Breast epithelium (tissue), 4 donors: ENCODE measurements around the gene SLC37A4. TPM values are rescaled to one million over a fixed set of nuclear protein-coding genes. Genes with fewer than 3 reads are reported as not detected.

Experiments used
- DNase-seq, 2 donors: peaks; one replicate each; pipeline ENCODE4 v3.0.0-alpha.2; 2019; ENCODE audit warnings: low spot score in 2 of 2
- H3K27ac ChIP-seq, 2 donors: fragments of 200-600 bp; sonication (generic) in 1 of 2; one replicate each; pipeline ENCODE4 v1.5.1; 2016 to 2019; ENCODE audit warnings: mild to moderate bottlenecking in 1 of 2
- H3K27me3 ChIP-seq, 2 donors: fragments of 200-600 bp; sonication (generic) in 1 of 2; one replicate each; pipeline versions ENCODE4 v1.5.1 to v1.6.0; 2017 to 2019; ENCODE audit warnings: control low read depth in 1 of 2, mild to moderate bottlenecking in 1 of 2
- H3K36me3 ChIP-seq: fragments of 200-600 bp; one replicate; pipeline ENCODE4 v1.5.1; 2019
- H3K4me1 ChIP-seq, 2 donors: fragments of 200-600 bp; sonication (generic); one replicate each; pipeline ENCODE4 v1.5.1; 2016 to 2019; ENCODE audit warnings: control low read depth in 1 of 2
- H3K4me3 ChIP-seq, 3 donors: fragments of 200-600 bp; sonication (generic); 1 replicate in 2 of 3; 2 replicates in 1 of 3; pipeline ENCODE4 v1.5.1; 2016 to 2019; ENCODE audit warnings: mild to moderate bottlenecking in 3 of 3, moderate library complexity in 2 of 3
- H3K9me3 ChIP-seq, 2 donors: fragments of 200-600 bp; sonication (generic) in 1 of 2; one replicate each; pipeline ENCODE4 v1.5.1; 2016 to 2019; ENCODE audit warnings: control low read depth in 1 of 2
- POLR2A ChIP-seq: fragments of 450-650 bp; IDR thresholded peaks from one replicate; pipeline ENCODE4 v1.6.1; 2016; ENCODE audit warnings: antibody characterized with exemption, mild to moderate bottlenecking, moderate library complexity
- POLR2AphosphoS5 ChIP-seq, 3 donors: sonication (generic); formaldehyde crosslinking; IDR thresholded peaks; one replicate each; pipeline ENCODE4 v1.6.1; 2017; ENCODE audit warnings: antibody characterized with exemption in 3 of 3
- intact Hi-C: fragments of 100-400 bp; cut with DNase I; formaldehyde crosslinking; loops from one replicate; pipeline ENCODE4 v1.15.1; 2023; ENCODE audit warnings: low total_unique reads
- total RNA-seq, 3 donors: library from RNA; depleted of rRNA; stranded (reverse); fragments of >200 nt; gene quantifications; one replicate each; pipeline ENCODE4 v1.1.0, GENCODE V29; 2016
- TF ChIP-seq, protein P1 (sequence below), 3 donors: fragments of 450-650 bp; IDR thresholded peaks; one replicate each; pipeline ENCODE4 v1.5.1; 2016 to 2017; ENCODE audit warnings: antibody characterized with exemption in 3 of 3, mild to moderate bottlenecking in 3 of 3, moderate library complexity in 3 of 3

The SLC37A4 gene
- total RNA-seq, 3 donors from 2014 or later: 21.8 to 25.9 (median 25.3) TPM

DNA sequence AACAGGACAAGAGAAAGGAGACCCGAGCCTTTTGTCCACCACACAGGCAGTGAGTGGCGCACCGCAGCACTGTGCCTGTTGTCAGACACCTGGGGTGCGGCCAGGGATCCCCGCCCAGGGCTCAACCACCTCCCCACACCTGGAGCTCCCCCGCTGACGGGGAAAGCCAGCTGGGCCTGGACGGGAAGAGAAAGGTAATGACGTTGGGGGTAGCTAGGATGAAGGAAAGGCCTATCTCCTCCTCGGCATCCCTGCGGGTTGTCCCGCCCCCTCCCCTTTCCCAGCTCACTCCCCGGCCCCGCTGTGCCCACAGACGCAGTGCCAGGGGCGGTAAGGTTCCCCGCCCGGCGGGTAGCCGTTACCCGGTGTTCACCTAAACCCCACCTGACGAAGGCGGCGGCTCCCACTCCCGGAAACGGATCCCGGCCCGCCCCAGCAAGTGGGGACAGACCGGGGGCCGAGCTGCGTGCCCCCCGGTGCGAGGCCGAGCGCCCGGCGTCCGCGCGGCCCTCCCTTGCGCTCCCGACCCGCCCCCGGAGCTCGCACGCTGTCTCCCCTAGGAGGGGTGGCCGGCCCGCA lies 25.8 kb upstream of the SLC37A4 start:
- H3K4me3 ChIP-seq: peak overlapping the region; percentile 78 to 96 (median 90)
- TF ChIP-seq POLR2AphosphoS5 (IDR thresholded peaks at IDR 0.05): no peak
- TF ChIP-seq, protein P1, sequence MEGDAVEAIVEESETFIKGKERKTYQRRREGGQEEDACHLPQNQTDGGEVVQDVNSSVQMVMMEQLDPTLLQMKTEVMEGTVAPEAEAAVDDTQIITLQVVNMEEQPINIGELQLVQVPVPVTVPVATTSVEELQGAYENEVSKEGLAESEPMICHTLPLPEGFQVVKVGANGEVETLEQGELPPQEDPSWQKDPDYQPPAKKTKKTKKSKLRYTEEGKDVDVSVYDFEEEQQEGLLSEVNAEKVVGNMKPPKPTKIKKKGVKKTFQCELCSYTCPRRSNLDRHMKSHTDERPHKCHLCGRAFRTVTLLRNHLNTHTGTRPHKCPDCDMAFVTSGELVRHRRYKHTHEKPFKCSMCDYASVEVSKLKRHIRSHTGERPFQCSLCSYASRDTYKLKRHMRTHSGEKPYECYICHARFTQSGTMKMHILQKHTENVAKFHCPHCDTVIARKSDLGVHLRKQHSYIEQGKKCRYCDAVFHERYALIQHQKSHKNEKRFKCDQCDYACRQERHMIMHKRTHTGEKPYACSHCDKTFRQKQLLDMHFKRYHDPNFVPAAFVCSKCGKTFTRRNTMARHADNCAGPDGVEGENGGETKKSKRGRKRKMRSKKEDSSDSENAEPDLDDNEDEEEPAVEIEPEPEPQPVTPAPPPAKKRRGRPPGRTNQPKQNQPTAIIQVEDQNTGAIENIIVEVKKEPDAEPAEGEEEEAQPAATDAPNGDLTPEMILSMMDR (IDR thresholded peaks at IDR 0.05): no peak
- TF ChIP-seq POLR2A: no peak
- H3K36me3 ChIP-seq: no peaks in the 10 kb centered on the region
- no peaks in the 10 kb centered on the region for H3K9me3 ChIP-seq
- peaks cover 7 to 16% of the 10 kb centered on the region in 2 donors for H3K4me1 ChIP-seq
- DNase-seq: peak in 1 of 2 donors; percentile 33
- intact Hi-C loops: no loop called here
- H3K27me3 ChIP-seq: no peaks in the 10 kb centered on the region
- H3K27ac ChIP-seq: peak overlapping the region; percentile 86 to 89

DNA sequence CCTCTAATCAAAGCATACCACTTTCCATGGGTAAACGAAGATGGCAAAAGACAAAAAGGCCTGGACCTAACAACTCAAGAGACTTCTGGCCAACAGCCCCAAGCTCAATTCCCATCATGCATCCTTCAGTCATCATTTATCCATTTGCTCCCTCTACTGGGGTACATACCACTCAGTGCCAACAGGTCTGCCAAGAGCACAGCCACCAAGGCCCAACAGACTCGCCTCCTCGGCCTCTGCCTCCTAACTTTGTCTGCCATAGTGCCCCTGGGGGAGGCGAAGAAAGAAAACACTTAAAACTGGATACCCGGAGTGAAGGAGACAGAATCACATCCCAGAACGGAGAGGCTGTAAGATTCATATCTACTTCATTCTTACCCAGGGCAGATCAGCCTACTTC lies 25.2 kb upstream of the SLC37A4 start:
- intact Hi-C loops: no loop called here
- H3K27me3 ChIP-seq: no peaks in the 10 kb centered on the region
- H3K27ac ChIP-seq: peak overlapping the region; percentile 86 to 89
- no peak for TF ChIP-seq POLR2A
- TF ChIP-seq POLR2AphosphoS5 (IDR thresholded peaks at IDR 0.05): no peak
- TF ChIP-seq, protein P1 (IDR thresholded peaks at IDR 0.05): no peak
- no peaks in the 10 kb centered on the region for H3K36me3 ChIP-seq
- no peaks in the 10 kb centered on the region for H3K9me3 ChIP-seq
- peak overlapping the region; percentile 78 to 96 (median 90) for H3K4me3 ChIP-seq
- H3K4me1 ChIP-seq: peaks cover 7 to 16% of the 10 kb centered on the region in 2 donors
- no peak for DNase-seq

DNA sequence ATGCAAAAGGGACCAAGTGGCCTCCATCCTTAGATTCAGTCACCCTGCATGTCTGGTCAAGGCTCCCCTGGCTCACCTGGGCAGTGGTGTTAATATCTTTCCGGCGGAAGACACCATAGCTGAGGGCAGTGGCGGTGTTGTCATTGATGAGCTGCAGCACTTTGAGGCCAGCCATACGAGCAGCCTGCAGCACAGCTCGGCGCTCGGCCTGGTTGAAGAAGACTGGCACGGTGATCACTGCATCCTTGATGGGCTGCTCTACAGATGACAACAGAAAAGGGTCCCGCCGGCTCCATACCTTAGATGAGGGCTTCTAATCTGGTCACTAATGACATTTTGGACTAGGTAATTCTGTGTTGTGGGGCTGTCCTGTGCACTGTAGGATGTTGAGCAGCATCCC lies 23.7 kb upstream of the SLC37A4 start:
- no peak for DNase-seq
- TF ChIP-seq, protein P1 (IDR thresholded peaks at IDR 0.05): no peak
- TF ChIP-seq POLR2A (no peak), POLR2AphosphoS5 (IDR thresholded peaks at IDR 0.05) (no peak)
- Histone ChIP-seq H3K27me3 (no peaks in the 10 kb centered on the region), H3K36me3 (no peaks in the 10 kb centered on the region), H3K4me1 (peaks cover 7 to 16% of the 10 kb centered on the region in 2 donors), H3K9me3 (no peaks in the 10 kb centered on the region), H3K27ac (no peak overlapping the region), H3K4me3 (no peak overlapping the region)
- intact Hi-C loops: no loop called here

GRCh38 chr11:119052163-119052814 lies 21.6 kb upstream of the SLC37A4 start:
- Histone ChIP-seq H3K4me1 (peaks cover 7 to 8% of the 10 kb centered on the region in 2 donors), H3K9me3 (no peaks in the 10 kb centered on the region), H3K36me3 (peaks cover 11% of the 10 kb centered on the region), H3K27ac (no peak overlapping the region), H3K4me3 (no peak overlapping the region), H3K27me3 (no peaks in the 10 kb centered on the region)
- intact Hi-C loops: no loop called here
- DNase-seq: no peak
- TF ChIP-seq POLR2A (no peak), POLR2AphosphoS5 (IDR thresholded peaks at IDR 0.05) (no peak)
- TF ChIP-seq, protein P1 (IDR thresholded peaks at IDR 0.05): no peak

DNA sequence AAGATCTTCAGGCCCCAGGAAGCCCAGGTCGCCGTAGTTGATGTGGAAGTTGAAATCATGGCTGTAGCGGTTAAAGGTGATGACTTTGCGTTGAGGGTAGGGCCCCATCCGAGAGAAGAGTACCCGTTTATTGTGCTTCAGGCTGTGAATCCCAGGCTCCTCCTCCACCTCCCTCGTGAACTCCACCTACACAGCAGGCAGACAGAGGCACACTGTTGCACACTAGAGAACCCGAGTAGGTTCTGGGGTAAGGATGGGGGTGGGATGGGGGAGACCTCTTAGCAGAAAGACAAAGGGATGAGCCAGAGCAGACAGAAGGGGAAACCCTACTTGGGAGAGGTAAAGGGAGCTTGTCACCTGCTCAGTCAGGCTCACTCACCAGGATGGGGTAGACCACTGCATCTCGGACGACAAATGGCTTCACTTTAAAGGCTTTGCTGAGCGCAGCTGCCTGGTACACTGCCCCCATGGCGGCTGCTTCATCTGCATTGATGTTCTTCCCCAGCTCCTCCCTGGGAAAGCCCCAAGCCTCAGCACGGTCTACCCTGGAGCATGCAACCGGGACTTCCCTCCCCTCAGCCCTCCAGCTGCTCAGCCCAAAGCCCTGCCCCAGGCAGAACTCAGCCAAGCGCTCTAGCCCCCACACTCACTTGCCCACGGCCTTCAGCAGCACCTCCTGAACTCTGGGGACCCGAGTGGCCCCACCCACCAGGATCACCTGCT lies 20.9 kb upstream of the SLC37A4 start:
- H3K36me3 ChIP-seq: peaks cover 11% of the 10 kb centered on the region
- H3K27ac ChIP-seq: no peak overlapping the region
- intact Hi-C loops: no loop called here

More for the DNA sequence above, 20.9 kb upstream of the SLC37A4 start:
- peaks cover 7 to 8% of the 10 kb centered on the region in 2 donors for H3K4me1 ChIP-seq
- DNase-seq: no peak
- no peaks in the 10 kb centered on the region for H3K9me3 ChIP-seq
- no peaks in the 10 kb centered on the region for H3K27me3 ChIP-seq
- TF ChIP-seq POLR2AphosphoS5 (IDR thresholded peaks at IDR 0.05): no peak
- TF ChIP-seq, protein P1 (IDR thresholded peaks at IDR 0.05): no peak
- no peak for TF ChIP-seq POLR2A
- no peak overlapping the region for H3K4me3 ChIP-seq
